ENCODE measurements around the gene PAX5. TPM values are rescaled to one million over a fixed set of nuclear protein-coding genes. Genes with fewer than 3 reads are reported as not detected.

The PAX5 gene
- total RNA-seq, 1 donor from 2014 or later = 0.18 TPM

DNA sequence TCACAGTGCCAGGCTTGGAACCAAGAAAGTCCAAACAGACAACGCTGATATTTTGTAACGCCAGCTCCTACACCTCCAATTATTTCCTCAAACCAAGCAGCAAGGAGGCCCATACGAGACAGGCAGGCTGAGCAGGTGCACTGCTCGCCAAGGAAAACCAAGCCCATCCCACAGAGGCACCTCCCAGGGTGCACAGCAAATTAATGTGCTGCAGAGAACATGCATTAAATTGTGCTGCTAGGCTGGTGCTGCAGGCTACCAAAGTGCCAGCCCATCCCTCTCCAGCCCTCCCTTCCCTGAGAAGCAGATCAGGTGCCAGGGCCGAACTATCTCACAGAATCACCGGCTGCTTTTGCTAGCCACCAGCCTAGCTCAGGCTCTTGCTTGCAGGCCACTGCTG is 137.8 kb downstream of the PAX5 start:
- Histone ChIP-seq H3K4me1 (no peaks in the 10 kb centered on the region), H3K36me3 (no peaks in the 10 kb centered on the region), H3K27me3 (ENCODE audit: low read depth) (no peaks in the 10 kb centered on the region), H3K4me3 (no peak overlapping the region), H3K27ac (no peak overlapping the region), H3K9me3 (no peaks in the 10 kb centered on the region)
- TF ChIP-seq CTCF (IDR thresholded peaks at IDR 0.05) = no peak
- intact Hi-C loops (cut with DNase I) = no loop called here
- ATAC-seq = no peak
- DNase-seq = no peak

- no peak overlapping the region for H3K27ac ChIP-seq
- no peaks in the 10 kb centered on the region for H3K27me3 ChIP-seq (ENCODE audit: low read depth)
- ATAC-seq (no peak), DNase-seq (no peak)
- no peaks in the 10 kb centered on the region for H3K36me3 ChIP-seq
- H3K9me3 ChIP-seq = no peaks in the 10 kb centered on the region
- intact Hi-C loops (cut with DNase I) = no loop called here
- no peak overlapping the region for H3K4me3 ChIP-seq
- no peaks in the 10 kb centered on the region for H3K4me1 ChIP-seq
- no peak for TF ChIP-seq CTCF (IDR thresholded peaks at IDR 0.05)
Measured at GRCh38 chr9:36895744-36896260, 138.3 kb downstream of the PAX5 start.

GRCh38 chr9:36894695-36895310 is 139.3 kb downstream of the PAX5 start:
- Histone ChIP-seq H3K9me3 (no peaks in the 10 kb centered on the region), H3K4me1 (no peaks in the 10 kb centered on the region), H3K27me3 (ENCODE audit: low read depth) (no peaks in the 10 kb centered on the region), H3K4me3 (no peak overlapping the region), H3K27ac (no peak overlapping the region), H3K36me3 (no peaks in the 10 kb centered on the region)
- no peak for TF ChIP-seq CTCF (IDR thresholded peaks at IDR 0.05)
- ATAC-seq (no peak), DNase-seq (no peak)
- intact Hi-C loops (cut with DNase I) = no loop called here

DNA sequence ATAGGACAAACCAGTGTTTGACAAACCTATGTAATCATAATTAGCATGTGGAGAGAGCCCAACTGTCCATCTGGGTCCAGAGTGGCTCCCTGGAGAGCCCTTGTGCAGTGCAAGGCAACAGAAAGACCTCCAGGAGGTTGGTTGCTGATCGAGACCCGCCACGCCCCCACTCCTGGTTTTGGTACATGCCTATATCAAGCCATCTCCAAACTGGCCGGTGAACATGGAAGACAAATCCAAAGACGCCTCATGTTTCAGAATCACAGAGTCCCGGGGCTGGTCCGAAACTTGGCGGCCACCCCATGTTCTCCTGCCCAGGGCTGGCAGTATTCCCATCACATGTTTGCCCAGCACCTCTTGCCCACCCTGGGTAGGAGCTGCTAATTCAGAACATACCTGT is 140.2 kb downstream of the PAX5 start:
- H3K4me1 ChIP-seq = no peaks in the 10 kb centered on the region

DNA sequence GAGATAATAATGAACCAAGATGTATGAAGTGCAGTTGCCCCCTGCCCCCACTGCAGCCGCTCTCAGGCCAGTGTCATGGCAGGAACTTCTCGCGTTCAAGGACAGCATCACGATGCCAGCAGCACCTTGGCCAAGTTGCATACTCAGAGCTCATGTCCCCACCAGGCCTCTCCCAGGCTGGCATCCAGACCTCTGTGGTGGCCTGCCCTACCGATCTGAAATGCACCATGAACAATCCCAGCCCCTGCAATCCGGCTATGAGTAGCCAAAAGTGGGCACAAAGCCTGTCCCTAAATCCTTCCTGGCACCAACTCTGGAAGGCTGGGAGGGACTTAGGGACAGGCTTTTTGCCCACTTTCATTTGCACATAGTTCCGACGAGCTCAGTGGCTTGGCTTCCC is 140.9 kb downstream of the PAX5 start:
- H3K27ac ChIP-seq = no peak overlapping the region
- no peak for DNase-seq
- H3K4me1 ChIP-seq = no peaks in the 10 kb centered on the region
- no peaks in the 10 kb centered on the region for H3K27me3 ChIP-seq (ENCODE audit: low read depth)
- no peaks in the 10 kb centered on the region for H3K36me3 ChIP-seq
- no peak for TF ChIP-seq CTCF (IDR thresholded peaks at IDR 0.05)
- no peak overlapping the region for H3K4me3 ChIP-seq
- H3K9me3 ChIP-seq = no peaks in the 10 kb centered on the region
- intact Hi-C loops (cut with DNase I) = no loop called here
- ATAC-seq = no peak

More for the DNA sequence above, 140.2 kb downstream of the PAX5 start:
- Histone ChIP-seq H3K9me3 (no peaks in the 10 kb centered on the region), H3K27me3 (ENCODE audit: low read depth) (no peaks in the 10 kb centered on the region), H3K36me3 (no peaks in the 10 kb centered on the region), H3K4me3 (no peak overlapping the region), H3K27ac (no peak overlapping the region)
- intact Hi-C loops (cut with DNase I) = no loop called here
- DNase-seq (no peak), ATAC-seq (no peak)
- no peak for TF ChIP-seq CTCF (IDR thresholded peaks at IDR 0.05)

Data from lower lobe of right lung (tissue), 2 donors.